ENCODE measurements around the gene TECPR1. TPM values are rescaled to one million over a fixed set of nuclear protein-coding genes. Genes with fewer than 3 reads are reported as not detected.

The TECPR1 gene
- total RNA-seq, 4 donors from 2014 or later = 19.6 to 61.8 (median 26.3) TPM

GRCh38 chr7:98228801-98229200, 23.2 kb downstream of the TECPR1 start:
- Histone ChIP-seq H3K27me3 (no peaks in the 10 kb centered on the region), H3K4me3 (replicated peaks in 1 of 3) (no peak overlapping the region), H3K36me3 (peaks cover 0 to 8% of the 10 kb centered on the region in 2 donors), H3K27ac (no peak overlapping the region), H3K9me3 (no peaks in the 10 kb centered on the region), H3K4me1 (no peaks in the 10 kb centered on the region)
- WGBS, 2 donors = 94% methylated on average over 10 to 16 of the region's 16 CpGs
- no peak for TF ChIP-seq POLR2A (IDR thresholded peaks at IDR 0.05)
- TF ChIP-seq CTCF (IDR thresholded peaks at IDR 0.05) = no peak
- intact Hi-C loops (cut with DNase I) = no loop called here
- DNase-seq = no peak

DNA sequence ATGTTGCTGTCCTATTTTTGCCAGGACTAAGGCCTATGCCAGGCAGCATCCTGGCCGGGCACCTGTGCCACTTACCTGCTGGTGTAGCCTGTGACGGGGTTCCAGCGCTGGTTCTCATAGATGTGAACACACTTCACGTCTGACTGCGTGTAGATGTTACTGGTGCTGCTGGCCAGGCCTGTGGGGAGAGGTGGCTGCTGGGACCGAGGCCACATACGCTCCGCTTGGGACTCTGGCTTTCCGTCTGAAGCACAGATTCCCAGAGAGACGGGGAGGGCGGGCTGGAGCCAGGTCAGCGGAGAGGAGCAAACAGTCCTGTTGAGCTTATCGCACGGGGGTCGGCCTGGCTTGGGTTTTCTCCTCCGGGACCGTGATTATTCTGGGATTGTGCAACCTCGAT, 24.1 kb downstream of the TECPR1 start:
- intact Hi-C loops (cut with DNase I) = no loop called here
- no peak for DNase-seq
- H3K36me3 ChIP-seq = peaks cover 0 to 5% of the 10 kb centered on the region in 2 donors
- TF ChIP-seq POLR2A (IDR thresholded peaks at IDR 0.05) = no peak
- no peak for TF ChIP-seq CTCF (IDR thresholded peaks at IDR 0.05)
- H3K4me3 ChIP-seq (replicated peaks in 1 of 3) = no peak overlapping the region
- no peak overlapping the region for H3K27ac ChIP-seq
- no peaks in the 10 kb centered on the region for H3K4me1 ChIP-seq
- no peaks in the 10 kb centered on the region for H3K9me3 ChIP-seq
- H3K27me3 ChIP-seq = no peaks in the 10 kb centered on the region
- 93% methylated on average over 17 to 18 of the region's 18 CpGs for WGBS, 2 donors

DNA sequence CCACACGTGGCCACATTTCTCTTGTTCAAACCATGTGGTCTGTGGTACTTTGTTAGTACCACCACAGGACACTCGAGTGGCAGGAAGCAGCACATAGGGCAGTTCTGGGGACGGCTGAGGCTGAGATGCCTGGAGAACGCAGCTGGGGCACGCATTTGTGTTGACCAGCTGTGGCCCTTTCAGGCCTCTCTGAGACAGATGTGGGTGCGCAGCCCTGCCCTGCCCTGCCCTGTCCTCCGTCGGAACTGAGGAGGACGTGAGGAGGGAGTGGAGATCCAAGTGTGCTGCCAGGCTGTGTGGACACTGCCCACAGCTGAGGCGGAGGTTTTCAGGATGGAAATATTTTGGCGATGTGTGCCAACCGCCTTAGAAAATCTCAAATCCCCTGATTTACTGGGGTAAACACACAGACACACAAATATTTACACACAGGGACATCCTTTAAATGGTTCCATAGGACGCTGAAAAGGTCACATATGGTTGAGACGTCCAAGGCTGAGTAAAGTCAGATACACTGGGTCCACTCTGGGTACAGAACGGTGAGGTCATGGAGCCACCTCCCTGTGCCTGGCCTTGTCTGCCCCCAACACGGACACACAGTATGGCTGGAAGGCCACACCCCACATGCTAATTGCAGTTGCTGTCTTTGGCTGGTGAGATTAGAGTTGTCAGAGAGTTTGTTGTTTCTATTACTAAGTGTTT, 26.0 kb downstream of the TECPR1 start:
- Histone ChIP-seq H3K27me3 (no peaks in the 10 kb centered on the region), H3K27ac (no peak overlapping the region), H3K4me3 (replicated peaks in 1 of 3) (no peak overlapping the region), H3K9me3 (no peaks in the 10 kb centered on the region), H3K36me3 (peaks cover 9 to 13% of the 10 kb centered on the region in 2 donors), H3K4me1 (no peaks in the 10 kb centered on the region)
- WGBS, 2 donors = 87 to 93% methylated on average over 11 to 16 of the region's 16 CpGs
- TF ChIP-seq CTCF (IDR thresholded peaks at IDR 0.05) (no peak), POLR2A (IDR thresholded peaks at IDR 0.05) (no peak)
- intact Hi-C loops (cut with DNase I) = no loop called here
- no peak for DNase-seq

- H3K9me3 ChIP-seq = no peaks in the 10 kb centered on the region
- H3K27me3 ChIP-seq = no peaks in the 10 kb centered on the region
- H3K4me3 ChIP-seq (replicated peaks in 1 of 3) = no peak overlapping the region
- no peaks in the 10 kb centered on the region for H3K4me1 ChIP-seq
- WGBS, 2 donors = 95 to 96% methylated on average over 13 to 17 of the region's 21 CpGs
- peaks cover 9% of the 10 kb centered on the region in 2 donors for H3K36me3 ChIP-seq
- TF ChIP-seq POLR2A (IDR thresholded peaks at IDR 0.05) (no peak), CTCF (IDR thresholded peaks at IDR 0.05) (no peak)
- DNase-seq = no peak
- no peak overlapping the region for H3K27ac ChIP-seq
- intact Hi-C loops (cut with DNase I) = no loop called here
Observed at GRCh38 chr7:98224701-98225181, 27.3 kb downstream of the TECPR1 start.

DNA sequence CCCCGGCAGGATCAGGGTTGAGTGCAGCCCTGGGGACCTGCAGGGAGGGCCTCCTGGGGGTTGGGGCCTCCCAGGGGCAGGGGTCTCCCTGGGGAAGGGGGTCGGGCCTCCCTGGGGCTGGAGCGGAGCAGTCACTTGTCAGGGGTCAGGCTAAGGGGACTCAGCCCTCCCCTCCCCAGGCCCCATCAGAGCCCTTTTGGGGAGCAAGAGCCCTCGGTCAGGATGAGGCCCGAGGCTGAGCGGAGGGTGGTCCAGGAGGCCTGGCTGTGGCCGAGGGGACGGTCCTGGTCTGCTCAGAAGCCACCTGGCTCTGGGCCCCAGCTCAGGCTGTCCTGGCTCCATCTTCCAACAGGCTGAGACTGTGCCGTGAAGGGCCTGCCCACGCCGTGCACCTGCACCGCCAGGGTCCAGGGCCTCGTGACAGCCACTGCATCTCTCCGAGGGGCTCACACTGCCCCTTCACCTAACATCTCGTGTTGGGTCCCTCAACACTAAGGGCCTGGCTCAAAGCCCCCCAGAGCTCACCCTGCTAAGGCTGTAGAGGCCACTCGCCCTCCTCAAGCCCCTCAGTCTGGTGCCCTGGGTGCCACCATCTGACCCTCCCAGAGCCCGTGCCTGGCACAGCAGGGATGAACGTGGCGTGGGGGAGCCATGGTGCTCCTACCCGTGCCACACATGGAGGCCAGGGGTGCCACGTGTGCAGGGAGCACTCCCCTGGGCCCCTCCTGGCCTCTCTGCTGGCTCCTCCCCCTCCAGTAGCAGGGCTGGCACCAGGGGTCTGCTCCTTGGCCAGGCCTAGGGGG, 27.9 kb downstream of the TECPR1 start:
- TF ChIP-seq POLR2A (IDR thresholded peaks at IDR 0.05) (no peak), CTCF (IDR thresholded peaks at IDR 0.05) (no peak)
- WGBS, 2 donors = 82 to 89% methylated on average over 16 to 17 of the region's 21 CpGs
- Histone ChIP-seq H3K4me3 (replicated peaks in 1 of 3) (no peak overlapping the region), H3K4me1 (no peaks in the 10 kb centered on the region), H3K9me3 (no peaks in the 10 kb centered on the region), H3K36me3 (peaks cover 9% of the 10 kb centered on the region in 2 donors), H3K27me3 (no peaks in the 10 kb centered on the region), H3K27ac (no peak overlapping the region)
- DNase-seq = no peak
- intact Hi-C loops (cut with DNase I) = no loop called here
